AML-193 (cell line): ENCODE data around the gene E2F1.

Experiments used
- DNase-seq, 2 experiments: peaks; one replicate each; lab custom pipeline; 2025; lab: John Stamatoyannopoulos, UW

Gene E2F1

GRCh38 chr20:33672426-33673113, 13.6 kb downstream of the E2F1 start:
- DNase-seq = no peak

DNA sequence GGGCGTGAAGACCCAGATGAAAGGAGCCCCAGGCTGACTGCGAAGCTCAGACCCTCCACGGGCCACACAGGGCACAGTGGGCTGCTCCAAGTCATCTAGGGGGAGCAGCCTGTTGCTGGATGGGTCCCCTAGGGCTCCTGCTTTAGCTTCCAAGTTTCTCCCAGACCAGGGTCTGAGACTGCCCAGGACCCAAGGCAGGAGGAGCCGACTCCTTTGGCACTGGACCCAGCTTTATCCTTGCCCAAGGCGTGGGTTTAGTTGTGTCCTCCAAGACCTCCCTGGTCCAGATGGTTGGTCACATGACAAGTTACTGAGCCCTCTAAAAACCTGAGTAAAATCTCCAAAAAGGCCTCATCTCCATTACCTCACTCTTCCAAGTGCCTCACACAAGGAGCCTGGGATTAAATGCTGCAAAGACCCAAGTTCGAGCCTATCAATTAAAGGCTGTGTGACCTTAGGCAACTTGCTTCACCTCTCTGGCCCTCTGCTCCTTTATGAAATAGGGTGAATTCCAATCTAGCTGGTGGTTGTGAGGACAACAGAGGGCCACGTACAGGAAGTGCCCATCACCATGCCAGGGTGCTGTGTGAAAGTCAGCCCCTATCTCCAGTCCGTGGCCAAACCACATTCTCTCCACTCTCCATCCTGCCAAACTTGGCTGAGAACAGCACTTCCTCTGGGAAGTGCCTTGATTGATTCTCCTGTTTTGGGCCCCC, 14.5 kb downstream of the E2F1 start:
- DNase-seq = no peak

DNA sequence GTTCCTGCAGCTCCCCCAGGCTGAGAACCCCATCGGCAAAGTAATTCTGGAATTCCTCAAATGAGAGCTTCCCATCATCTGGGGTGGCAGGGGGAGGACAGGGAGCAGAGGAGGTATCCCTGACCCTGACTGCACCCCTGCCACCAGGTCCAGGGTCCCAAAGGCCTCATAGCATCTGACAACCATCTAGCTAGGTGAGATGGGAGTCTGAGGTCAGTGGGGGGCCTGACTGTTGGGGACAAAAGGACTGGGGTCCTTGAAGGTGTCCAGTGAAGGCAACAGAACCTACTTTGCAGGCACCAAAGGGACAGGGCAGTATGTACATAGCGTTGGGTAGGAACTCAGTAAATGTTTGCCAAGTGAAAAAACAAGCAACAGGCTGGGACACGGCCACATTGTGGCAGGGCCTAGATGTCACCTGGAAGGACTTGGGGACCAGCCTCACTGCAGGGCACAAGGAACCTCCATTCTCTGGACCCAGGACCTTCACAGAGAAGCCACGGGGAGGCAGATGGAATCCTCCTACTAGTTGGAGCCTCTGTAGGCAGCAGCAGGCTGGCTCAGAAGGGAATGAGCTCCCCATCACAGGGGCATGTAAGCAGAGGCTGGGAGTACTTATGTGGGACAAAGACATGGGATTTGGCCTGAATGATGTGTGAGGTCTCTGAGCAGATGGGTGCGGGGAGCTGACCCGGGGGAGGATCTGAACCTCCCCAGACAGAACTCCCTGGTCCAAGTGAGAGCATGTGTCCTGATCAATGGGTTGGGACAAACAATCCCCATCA, 15.3 kb downstream of the E2F1 start:
- DNase-seq = no peak

GRCh38 chr20:33669873-33670640, 16.1 kb downstream of the E2F1 start:
- no peak for DNase-seq

DNA sequence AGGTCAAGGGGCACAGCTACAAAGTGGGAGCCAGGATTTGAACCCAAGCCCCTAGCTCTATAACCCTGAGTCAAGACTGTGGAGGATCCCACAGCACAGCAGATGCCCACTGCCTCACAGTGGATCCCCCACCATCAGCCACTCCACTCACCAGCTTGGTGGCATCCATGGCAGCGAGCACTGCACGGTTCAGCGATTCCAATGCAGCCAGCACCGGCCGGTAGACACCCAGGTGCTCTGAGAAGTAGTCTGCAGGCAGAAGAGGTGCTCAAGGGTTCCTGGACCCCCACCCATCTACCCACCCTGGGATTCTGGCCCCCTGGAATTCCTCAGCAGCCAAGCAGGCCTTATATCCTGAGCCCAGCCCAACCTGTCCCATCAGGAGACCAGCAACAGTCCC, 17.0 kb downstream of the E2F1 start:
- no peak for DNase-seq

- DNase-seq = no peak
Measured at GRCh38 chr20:33668466-33669155, 17.6 kb downstream of the E2F1 start.

DNA sequence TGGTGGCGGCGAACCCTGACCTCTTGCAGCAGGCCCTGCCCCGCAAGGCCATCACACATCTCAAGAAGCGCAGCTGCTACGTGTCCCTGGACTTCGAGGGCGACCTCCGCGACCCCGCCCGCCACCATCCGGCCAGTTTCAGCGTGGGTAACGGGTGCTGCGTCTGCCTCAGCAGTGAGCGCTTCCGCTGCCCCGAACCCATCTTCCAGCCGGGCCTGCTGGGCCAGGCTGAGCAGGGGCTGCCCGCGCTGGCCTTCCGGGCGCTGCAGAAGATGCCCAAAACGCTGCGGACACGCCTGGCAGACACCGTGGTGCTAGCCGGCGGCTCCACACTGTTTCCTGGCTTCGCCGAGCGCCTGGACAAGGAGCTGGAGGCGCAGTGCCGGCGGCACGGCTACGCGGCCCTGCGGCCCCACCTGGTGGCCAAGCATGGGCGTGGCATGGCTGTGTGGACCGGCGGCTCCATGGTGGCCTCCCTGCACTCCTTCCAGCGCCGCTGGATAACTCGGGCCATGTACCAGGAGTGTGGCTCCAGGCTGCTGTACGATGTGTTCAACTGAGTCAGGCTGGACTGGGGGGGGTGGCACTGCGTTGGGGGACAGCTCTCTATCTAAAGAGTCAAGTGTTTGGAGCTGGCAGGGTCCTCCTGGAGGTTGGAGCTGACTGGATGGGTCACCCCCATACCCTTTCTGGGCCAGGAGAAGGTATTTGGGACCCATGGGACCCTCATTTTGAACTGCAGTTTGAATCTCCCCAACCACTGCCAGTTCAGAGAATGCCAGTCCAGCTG, 18.3 kb downstream of the E2F1 start:
- peak; percentile 46 to 73 for DNase-seq

DNA sequence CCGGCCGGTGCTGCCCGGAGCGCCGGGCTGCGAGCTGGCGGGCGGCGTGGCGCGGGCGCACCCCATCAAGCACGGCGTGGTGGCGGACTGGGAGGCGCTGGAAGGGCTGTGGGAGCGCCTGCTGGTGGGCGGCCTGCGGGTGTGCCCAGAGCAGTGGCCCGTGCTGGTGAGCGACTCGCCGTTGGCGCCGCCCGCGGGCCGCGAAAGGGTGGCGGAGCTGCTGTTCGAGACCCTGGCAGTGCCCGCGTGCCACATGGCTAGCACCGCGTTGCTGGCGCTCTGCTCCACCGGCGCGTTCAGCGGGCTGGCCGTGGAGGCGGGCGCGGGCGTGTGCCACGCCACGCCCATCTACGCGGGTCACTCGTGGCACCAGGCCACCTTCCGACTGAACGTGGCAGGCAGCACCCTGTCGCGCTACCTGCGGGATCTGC, 18.9 kb downstream of the E2F1 start:
- peak in 1 of 2 experiments; percentile 25 for DNase-seq

DNA sequence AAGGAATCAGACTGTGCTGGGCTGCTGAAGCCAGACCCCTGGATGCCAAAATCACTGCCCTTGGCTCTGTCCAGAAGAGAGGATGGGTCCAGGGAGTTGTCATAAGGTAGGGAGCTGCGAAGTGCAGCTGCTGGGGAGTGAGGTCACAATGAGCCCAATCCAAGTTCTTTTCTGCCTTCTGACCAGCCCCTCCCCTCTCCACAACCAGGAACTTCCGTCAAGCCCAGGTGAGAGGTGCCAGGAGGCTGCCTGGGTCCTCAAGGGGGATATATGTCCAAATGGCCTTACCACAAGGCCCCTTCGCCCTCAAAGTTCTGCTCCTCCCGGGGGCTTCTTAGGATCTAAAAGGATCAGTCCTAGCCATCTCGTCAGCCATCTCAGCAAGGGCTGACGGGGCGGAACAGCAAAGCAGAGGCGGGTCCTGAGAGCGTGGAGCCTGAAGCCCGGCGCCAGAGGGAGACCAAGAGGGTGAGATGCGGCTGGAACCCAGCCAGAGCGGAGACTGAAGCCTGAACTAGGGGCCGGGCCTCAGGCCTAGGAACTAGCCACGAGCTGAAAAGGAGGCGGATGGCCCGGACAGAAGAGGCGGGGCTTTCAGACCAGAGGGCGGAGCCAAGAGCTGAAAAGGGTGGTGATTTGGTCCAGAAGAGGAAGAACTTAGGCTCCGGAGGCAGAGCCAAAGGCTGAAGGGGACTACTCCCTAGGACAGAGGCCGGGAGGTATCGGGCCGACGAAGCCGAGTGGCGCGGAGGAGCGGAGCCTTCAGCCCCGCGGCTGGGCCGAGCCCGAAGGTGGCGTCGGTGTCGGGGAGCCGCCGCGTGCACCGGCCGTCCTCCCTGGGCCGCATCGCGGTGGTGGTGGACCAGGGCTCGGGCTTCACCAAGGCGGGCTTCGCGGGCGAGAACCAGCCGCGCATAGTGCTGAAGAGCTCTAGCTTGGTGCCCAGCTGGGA, 19.6 kb downstream of the E2F1 start, which contains the start of gene ACTL10:
ACTL10 (plus strand) TSS at position 651 of the 952 bp plus-strand sequence. CDS start 555 bp downstream, outside the sequence.
- peak; percentile 98 for DNase-seq

DNA sequence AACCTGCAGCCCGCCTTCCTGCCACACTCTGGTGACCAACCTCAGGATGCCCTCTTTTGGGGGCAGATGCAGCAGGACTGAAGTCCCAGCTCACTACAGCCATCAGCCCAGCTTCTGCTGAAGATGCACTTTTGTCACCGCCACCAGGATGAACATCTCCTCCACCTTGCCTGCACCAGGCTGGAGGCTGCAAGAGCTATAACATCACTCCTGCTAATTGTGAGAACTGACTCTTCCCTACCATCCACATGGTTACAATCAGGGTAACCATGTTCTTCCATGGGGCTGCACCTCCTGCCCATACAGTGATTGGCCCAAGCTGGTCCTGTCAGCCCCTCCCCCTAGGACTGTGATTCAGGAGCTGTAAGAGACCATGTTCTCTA, 21.4 kb downstream of the E2F1 start:
- no peak for DNase-seq

DNA sequence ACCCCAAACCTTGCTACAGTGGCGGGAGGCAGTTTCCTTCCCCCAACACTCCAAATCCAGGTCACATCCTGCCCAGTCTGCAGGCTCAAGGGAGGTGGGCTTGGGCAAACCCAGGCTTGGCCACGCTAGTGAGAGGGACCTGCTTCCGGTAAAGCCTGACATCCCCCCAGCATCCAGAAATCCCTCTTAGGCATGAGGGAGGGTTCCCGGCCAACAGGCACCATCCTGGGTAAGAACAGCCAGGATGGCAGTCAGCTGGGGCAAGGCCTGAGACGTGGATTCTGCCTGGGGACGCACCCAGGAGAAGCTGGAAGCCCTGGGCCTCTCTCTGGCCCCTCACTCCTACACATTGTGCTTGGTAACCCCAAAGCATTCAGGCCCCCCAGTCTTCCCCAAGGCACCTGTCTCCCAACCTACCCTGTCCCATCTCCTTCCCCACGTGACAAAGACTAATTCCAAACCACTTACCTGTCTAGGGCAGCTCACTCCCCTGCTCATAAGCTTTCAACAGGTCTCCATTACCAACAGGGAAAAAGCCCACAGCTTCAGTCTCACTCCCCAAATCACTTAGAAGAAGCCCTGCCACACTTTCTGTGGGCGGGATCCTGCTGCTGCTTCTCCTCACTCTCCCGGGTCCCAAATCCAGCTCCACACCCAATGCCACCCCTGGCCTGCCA, 22.0 kb downstream of the E2F1 start:
- DNase-seq = no peak

DNA sequence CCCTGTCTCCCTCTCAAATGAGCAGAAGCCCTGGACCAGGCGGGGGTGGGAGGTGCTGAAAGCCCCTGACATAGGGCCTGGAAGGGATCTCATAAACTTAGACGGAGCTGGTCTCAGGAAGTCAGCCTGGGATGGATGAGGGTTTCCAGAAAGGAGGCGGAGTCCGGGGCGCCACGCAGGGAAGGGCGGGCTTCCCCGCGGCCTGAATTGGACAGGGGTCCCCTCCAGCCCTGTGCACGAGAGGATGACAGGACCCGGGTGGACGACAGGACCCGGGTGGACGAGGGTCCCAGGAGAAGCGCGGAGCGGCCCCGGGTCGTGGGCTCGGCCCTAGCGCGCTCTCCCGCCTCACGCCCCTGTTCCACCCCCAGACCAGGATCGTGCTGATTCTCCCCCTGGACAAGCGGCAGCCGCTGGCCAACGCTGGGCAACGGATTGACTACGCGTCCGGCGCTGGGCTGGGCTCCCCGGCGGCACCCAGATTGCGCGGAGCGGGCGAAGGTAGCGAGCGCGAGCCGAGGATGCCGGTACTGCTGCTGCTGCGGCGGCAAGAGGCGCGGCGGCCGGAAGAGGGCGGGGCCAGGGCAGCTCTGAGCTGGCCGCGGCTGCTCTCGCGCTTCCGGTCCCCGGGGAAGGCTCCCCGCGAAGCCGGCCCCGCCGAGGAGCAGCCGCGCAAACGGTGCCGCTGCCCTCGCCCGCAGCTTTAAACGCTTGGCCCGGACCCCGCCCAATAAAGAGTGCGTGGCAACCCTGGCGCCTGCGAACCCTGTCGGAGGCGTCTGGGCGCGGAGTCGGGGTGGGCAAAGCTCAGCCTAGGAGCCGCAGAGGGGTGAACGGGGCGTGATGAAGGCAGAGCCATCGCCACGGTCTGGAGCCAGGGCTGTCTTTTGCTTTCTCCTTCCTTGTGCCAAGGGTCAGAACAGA, 22.8 kb downstream of the E2F1 start:
- peak; percentile 56 to 81 for DNase-seq

GRCh38 chr20:33662172-33662571, 24.0 kb downstream of the E2F1 start, which contains the start of gene C20orf144:
C20orf144 (plus strand) TSS chr20:33662327; CDS start chr20:33662346, 19 bp downstream.
- DNase-seq = no peak

- no peak for DNase-seq
Measured at GRCh38 chr20:33660685-33661058, 25.5 kb downstream of the E2F1 start.

GRCh38 chr20:33660035-33660684, 26.0 kb downstream of the E2F1 start:
- no peak for DNase-seq

GRCh38 chr20:33659341-33660034, 26.7 kb downstream of the E2F1 start:
- no peak for DNase-seq
